ENCODE results near the gene GABBR1.

Gene GABBR1

DNA sequence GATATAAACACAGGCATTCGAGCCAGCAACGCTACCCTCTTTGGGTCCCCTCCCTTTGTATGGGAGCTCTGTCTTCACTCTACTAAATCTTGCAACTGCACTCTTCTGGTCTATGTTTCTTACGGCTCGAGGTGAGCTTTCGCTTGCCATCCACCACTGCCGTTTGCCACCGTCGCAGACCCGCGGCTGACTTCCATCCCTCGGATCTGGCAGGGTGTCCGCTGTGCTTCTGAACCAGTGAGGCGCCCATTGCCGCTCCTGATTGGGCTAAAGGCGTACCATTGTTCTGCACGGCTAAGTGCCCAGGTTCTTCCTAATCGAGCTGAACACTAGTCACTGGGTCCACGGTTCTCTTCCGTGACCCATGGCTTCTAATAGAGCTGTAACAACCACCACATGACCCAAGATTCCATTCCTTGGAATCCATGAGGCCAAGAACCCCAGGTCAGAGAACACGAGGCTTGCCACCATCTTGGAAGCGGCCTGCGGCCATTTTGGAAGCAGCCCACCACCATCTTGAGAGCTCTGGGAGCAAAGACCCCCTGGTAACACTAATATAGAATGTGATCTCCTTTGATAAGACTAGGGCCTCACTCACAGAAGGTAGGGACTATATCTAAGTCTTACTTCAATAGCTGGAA, 74.4 kb downstream of the GABBR1 start:
- no peak overlapping the region for H3K4me3 ChIP-seq (ENCODE audit: low read length)
- no peak for DNase-seq (ENCODE audit: low read depth)

DNA sequence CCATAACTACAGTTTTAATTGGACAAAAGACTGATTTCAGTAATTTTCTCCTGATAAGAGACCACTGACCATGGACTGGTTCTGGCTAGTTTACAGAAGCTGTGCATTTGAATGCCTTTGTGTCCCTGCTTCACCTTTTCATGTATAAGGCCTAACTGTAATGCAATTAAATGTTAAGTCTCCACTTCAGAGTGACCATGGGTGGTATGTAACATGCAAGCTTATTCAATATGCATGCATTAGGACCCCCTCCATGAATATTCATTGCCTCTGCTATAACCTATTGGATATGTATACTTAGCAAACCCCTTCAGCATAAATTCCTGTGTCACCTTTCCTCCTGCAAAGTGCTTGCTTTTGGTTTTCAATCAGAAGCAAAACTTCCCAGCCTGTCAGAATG, 75.7 kb downstream of the GABBR1 start:
- no peak overlapping the region for H3K4me3 ChIP-seq (ENCODE audit: low read length)
- DNase-seq (ENCODE audit: low read depth) = no peak
- TF ChIP-seq, protein P1, sequence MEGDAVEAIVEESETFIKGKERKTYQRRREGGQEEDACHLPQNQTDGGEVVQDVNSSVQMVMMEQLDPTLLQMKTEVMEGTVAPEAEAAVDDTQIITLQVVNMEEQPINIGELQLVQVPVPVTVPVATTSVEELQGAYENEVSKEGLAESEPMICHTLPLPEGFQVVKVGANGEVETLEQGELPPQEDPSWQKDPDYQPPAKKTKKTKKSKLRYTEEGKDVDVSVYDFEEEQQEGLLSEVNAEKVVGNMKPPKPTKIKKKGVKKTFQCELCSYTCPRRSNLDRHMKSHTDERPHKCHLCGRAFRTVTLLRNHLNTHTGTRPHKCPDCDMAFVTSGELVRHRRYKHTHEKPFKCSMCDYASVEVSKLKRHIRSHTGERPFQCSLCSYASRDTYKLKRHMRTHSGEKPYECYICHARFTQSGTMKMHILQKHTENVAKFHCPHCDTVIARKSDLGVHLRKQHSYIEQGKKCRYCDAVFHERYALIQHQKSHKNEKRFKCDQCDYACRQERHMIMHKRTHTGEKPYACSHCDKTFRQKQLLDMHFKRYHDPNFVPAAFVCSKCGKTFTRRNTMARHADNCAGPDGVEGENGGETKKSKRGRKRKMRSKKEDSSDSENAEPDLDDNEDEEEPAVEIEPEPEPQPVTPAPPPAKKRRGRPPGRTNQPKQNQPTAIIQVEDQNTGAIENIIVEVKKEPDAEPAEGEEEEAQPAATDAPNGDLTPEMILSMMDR (conservative IDR thresholded peaks at IDR 0.05; ENCODE audit: low read depth, low read length) = no peak

More for the DNA sequence above, 74.4 kb downstream of the GABBR1 start:
- TF ChIP-seq, protein P1 (conservative IDR thresholded peaks at IDR 0.05; ENCODE audit: low read depth, low read length) = no peak

DNA sequence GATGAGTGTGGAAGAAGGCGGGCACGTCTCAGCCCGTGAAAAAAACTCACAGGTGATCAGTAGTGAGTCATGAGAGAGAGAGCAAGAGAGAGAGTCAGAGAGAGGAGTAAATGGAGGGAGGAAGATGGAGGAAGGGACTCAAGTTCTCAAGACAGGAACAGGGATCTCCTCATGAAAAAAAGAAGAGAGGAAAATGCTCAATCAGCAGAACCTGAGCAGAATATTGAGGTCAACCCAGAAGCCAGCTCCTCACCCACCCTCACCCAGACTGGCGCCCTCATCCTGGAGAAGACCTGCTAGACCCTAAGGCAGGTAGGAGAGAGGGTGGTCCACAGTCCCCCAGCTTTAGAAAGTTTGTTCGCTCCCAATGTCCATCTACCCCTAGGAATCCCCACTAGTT, 78.2 kb downstream of the GABBR1 start:
- no peak for DNase-seq (ENCODE audit: low read depth)
- no peak overlapping the region for H3K4me3 ChIP-seq (ENCODE audit: low read length)
- TF ChIP-seq, protein P1 (conservative IDR thresholded peaks at IDR 0.05; ENCODE audit: low read depth, low read length) = no peak

DNA sequence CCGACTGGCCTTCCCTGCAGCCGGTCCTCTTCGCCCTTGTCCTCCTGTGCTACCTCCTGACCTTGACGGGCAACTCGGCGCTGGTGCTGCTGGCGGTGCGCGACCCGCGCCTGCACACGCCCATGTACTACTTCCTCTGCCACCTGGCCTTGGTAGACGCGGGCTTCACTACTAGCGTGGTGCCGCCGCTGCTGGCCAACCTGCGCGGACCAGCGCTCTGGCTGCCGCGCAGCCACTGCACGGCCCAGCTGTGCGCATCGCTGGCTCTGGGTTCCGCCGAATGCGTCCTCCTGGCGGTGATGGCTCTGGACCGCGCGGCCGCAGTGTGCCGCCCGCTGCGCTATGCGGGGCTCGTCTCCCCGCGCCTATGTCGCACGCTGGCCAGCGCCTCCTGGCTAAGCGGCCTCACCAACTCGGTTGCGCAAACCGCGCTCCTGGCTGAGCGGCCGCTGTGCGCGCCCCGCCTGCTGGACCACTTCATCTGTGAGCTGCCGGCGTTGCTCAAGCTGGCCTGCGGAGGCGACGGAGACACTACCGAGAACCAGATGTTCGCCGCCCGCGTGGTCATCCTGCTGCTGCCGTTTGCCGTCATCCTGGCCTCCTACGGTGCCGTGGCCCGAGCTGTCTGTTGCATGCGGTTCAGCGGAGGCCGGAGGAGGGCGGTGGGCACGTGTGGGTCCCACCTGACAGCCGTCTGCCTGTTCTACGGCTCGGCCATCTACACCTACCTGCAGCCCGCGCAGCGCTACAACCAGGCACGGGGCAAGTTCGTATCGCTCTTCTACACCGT, 79.5 kb downstream of the GABBR1 start:
- DNase-seq (ENCODE audit: low read depth) = no peak
- peak overlapping the region; percentile 9 for H3K4me3 ChIP-seq (ENCODE audit: low read length)
- TF ChIP-seq, protein P1 (conservative IDR thresholded peaks at IDR 0.05; ENCODE audit: low read depth, low read length) = no peak

DNA sequence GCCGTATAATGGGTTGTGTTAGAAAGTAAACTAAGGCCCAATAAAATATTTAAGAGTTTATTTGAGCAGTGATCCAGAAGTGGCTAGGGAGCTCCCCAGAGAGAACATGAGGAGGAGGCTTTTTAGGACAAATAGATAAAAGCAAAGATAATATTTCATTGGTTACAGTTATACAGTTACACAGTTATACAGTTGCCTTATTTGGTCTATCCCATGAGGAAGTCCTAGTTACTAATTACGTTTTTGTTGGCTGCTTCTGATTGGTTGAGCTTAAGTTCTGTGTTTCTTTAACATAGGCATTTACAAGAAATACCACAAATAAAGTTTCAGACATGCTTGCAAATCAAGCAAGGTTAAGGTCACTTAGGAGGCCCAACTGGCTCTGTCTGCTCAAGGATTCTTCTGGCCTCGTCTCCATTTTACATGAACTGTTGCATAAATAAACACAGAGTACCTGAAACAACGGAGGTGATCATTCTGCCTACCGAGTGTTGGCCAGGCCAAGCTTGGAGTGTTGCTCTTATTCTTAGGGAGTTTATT, 80.4 kb downstream of the GABBR1 start:
- no peak overlapping the region for H3K4me3 ChIP-seq (ENCODE audit: low read length)
- TF ChIP-seq, protein P1 (conservative IDR thresholded peaks at IDR 0.05; ENCODE audit: low read depth, low read length) = no peak
- peak; percentile 31 for DNase-seq (ENCODE audit: low read depth)

DNA sequence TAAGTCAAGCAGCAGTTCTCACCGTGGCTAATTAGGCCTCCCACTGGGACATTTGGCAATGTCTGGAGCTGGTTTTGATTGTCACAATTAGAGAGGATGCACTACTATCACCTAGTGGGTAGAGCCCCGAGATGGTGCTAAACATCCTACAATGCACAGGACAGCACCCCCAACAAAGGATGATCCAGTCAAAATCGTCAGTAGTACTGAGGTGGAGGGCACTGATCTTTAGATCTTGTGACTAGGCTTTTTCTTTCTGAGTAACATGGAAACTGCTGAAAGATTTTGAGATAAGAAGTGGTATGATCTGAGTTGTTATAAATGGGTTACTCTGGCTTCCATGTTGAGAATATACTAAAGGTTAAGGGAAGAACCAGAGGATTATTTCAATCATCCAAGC, 85.4 kb downstream of the GABBR1 start:
- no peak for DNase-seq (ENCODE audit: low read depth)
- TF ChIP-seq, protein P1 (conservative IDR thresholded peaks at IDR 0.05; ENCODE audit: low read depth, low read length) = no peak
- H3K4me3 ChIP-seq (ENCODE audit: low read length) = no peak overlapping the region
